ENCODE measurements around the gene PRKCH.

DNA sequence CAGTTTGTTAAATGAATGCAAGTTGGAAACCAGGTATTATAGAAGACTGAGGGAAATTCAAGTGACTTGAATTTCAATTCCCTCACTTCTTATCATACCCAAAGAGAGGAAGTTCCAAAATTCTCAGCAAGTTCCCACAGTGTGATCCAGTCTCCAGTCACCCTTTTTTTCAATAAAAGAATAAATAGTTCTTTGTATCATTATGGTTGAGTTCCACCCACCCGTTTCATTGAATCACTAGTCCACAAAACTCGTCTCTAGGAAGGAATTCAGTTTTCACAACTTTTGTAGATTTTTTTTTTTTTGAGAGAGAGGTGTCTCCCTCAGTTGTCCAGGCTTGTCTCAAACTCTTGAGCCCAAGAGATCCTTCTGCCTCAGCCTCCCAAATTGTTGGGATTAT lies 38.6 kb upstream of the PRKCH start:
- no peak for TF ChIP-seq POLR2A (IDR thresholded peaks at IDR 0.05; ENCODE audit: low read length)
- TF ChIP-seq GATA1 (IDR thresholded peaks at IDR 0.05; ENCODE audit: low read depth, low read length), result no peak
